NK-92 (cell line): ENCODE data around the gene SLC38A10.
"Not testable (repeated sequence)": the region's sequence is repeated elsewhere in the genome, so short reads cannot be mapped to it uniquely, and the experiment has no call there.

Experiments
- DNase-seq: peaks from one replicate; lab custom pipeline; 2025; ENCODE audit not compliant: unreplicated experiment; lab: John Stamatoyannopoulos, UW

The SLC38A10 gene

DNA sequence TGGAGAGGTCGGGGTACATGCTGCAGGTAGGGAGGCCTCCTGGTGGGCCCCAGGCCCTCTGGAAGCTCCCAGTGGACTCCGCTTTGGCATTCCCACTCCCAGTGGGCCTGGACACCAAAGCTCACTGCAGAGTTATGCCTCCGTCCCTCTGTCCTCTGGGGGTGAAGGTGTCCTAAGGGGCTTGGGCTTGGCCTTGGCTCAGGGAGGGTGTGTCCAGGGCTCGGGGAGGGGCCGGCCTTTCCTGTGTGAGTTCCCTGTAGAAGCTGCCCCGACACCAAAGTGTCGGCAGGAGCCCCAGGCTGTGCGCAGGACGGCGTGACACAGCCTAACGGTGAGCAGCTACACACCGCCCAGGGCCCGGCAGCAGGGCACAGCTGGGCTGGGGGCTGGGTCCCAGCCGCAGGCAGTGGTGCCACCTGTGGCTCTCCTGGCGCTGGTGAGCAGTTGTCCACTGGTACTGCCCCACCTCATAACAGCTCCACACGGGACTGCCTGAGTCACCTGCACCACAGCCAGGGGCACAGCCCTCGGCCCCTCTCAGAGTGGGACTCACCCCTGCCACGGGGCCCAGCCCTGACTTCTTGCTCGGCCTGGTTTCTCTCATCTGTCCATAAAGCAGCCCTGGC lies 62.4 kb downstream of the SLC38A10 start:
- DNase-seq, result no peak

DNA sequence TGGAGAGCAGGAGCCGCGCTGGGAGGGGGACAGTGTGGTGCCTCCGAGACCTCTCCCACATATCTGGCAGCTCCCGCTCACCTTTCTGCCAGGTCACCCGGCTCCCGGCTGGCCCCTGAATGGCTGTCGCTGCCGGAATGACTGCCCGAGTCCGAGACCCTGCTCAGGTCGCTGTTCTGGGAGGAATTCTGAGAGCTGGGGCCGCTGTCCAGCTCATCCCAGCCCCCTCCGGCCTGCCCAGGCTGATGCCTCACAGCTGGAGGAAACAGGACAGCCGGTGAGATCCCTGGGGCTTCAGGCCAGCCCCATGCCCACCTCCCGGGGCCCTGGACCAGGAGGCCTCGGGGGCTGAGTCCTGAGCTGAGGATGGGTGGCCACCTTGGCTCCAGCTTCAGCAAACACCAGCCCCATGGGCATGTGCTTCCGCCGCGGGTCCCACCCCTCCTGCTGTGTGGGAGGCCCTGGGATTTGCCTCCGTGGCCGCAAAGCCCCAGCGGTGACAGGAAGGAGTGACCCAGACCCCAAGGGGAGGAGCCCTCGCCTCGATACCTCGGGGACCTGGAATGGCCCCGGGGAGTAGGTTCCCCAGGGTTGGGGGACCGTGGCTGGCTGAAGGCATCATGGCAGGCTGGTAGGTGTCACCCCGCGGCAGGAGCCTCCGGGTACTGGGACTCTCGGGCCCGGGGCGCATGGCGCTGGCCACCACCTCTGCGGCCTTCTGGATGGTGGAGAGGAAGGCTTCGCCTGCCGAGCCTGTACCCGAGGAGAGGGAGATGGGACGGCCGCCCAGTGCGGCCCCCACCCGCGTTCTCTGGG lies 63.1 kb downstream of the SLC38A10 start:
- no peak for DNase-seq

DNA sequence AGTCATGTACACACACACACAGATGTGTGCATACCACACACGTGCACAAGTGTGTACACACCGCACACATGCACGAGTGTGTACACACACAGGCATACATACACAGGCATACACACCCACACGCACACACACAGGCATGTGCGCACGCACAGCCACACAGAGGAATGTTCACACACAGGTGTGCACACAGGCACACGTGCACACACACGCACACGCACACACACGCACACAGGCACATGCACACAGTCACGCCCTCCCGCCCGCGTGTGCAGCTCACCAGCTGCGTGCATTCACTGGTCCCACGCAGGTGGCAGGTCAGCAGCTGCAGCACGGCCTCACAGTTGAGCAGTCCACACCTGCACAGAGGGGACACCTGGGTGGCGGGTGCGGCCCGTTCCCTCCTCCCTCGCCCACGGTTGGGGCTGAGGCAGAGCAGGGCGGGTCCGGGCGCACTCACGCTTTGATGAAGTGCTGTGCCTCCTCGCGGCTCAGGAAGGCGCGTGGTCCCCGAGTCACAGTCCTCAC lies 63.9 kb downstream of the SLC38A10 start:
- no peak for DNase-seq

DNA sequence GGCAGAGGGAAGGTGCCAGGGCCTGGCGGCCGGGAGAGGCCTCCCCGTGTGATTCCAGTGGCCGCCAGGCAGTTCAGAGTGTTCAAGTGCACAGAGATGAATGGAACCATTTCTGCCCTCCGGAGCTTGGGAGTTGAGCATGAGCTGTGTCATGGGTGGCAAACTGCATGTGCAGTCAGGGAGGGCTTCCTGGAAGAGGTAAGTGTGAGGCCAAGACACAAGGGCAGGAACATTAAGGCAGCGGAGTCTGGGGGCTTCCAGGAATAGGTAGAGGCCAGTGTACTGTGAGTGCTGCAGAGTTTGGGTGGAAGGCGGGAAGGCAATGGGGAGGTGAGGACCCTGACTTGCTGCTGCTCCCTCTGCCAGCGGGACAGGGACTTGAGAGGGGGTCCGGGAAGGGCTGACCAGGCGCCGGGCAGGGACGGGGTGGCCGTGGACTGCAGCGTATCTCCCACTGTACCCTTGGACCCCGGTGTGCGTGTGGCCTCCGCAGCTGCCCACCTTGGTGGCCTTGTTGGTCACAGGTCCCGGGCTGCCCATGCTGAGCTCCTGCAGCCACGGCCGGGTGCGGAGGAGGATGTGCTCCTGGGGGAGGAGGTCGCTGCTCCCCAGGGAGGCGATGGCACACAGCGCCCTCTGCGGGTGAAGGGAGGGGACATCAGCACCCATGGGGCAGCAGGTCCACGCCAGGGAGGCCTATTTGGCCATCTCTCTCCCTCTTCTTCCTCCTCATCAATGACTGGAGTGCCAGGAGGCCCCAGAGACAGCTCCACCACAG lies 64.9 kb downstream of the SLC38A10 start:
- no peak for DNase-seq

DNA sequence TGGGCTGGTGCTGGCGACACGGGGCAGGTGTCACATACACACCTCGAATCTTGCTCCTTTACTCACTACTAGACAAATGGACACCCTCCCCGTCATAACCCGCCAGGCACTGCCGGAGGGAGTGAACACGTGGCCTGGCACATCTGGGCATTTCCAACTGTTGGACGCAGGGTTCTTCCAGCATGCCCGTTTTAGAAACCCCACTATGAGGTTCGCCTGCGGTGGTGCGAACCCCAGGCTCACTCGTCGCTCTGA lies 65.5 kb downstream of the SLC38A10 start:
- no peak for DNase-seq

DNA sequence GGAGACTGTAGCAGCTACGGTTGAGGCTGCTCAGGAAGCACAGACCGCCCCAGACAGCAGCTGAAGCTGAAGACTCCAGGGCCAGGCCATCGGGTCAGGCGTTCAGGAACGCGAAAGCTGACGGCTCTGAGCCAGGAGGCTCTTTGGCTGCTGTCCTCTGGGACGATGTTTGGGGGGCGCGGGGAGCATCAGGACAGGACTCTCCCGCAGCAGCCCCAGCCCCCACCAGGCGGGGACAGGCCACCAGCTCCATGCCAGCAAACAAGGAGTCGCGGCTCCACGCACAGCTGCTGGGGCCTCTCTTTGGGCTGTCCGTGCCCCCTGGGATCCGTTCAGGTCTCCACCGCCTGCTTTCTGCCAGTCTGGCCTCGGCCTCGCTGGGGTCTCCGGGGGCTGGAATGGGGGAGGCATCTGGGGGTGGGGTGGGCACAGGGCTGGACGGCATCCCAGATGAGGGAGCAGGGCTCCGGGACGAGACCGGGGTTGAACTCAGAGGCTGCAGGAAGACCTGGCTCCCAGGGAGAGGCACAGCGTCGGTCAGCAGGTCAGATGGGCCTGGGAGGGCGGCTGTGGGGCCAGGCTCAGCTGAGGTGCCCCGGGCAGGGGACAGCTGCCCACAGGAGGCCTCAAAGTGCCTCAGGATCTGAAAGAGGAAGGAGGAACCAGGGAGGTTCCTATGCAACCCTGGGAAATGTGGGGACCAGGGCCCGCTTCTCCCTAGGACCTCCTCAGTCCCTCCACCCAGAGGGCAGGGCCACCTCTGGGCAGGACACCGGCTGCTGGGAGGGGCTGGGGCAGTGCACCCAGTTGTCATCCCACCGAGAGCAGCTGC lies 66.1 kb downstream of the SLC38A10 start:
- DNase-seq, result no peak

DNA sequence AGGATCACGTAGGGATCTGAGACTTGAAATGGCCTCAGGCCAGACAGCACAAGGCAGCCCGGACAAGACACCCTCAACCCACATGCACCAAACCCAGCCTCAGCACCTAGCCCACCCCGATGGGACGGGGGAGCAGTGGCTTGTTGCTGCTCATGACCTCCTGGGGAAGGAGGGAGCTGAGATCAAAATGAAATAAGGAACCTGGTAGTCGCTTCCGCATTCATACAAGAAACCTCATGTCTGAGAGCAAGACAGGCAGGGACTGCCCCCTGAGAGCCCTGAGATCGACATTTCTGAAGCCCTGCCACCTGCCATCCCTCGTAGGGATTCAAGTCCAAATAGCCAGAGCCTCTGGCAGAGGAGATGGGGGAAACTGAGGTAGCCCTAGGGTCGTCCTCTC lies 66.7 kb downstream of the SLC38A10 start:
- DNase-seq, result no peak

DNA sequence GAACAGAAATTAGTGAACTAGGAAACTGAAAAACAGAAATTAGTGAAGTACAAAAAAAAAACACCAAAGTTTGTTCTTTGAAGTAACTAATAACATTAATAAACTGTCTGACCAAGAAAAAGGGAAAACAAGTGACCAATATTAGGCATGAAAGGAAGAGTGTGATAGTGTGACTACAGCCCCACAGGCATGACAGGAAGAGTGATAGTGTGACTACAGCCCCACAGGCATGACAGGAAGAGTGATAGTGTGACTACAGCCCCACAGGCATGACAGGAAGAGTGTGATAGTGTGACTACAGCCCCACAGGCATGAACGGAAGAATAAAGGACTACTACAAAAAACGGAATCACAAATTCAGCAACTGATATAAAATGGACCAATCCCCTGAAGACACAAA lies 67.5 kb downstream of the SLC38A10 start:
- not testable (repeated sequence) for DNase-seq

DNA sequence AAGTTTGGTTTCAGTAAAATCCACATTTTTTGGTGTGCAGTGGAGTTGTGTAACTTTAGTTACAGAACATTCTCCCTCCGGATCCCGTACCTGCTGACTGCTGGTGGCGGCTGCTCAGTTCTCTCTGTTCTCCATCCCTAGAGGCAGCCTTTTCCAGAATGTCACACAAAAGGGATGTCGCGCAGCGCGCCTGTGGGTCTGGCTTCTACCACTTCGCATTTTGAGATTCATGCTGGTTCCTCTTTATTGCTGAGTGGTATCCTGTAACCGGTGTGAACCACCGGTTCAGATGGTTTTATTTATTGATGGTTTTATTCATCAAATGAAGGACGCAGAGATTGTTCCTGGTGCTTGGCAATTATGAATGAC lies 71.4 kb downstream of the SLC38A10 start:
- DNase-seq, result no peak

DNA sequence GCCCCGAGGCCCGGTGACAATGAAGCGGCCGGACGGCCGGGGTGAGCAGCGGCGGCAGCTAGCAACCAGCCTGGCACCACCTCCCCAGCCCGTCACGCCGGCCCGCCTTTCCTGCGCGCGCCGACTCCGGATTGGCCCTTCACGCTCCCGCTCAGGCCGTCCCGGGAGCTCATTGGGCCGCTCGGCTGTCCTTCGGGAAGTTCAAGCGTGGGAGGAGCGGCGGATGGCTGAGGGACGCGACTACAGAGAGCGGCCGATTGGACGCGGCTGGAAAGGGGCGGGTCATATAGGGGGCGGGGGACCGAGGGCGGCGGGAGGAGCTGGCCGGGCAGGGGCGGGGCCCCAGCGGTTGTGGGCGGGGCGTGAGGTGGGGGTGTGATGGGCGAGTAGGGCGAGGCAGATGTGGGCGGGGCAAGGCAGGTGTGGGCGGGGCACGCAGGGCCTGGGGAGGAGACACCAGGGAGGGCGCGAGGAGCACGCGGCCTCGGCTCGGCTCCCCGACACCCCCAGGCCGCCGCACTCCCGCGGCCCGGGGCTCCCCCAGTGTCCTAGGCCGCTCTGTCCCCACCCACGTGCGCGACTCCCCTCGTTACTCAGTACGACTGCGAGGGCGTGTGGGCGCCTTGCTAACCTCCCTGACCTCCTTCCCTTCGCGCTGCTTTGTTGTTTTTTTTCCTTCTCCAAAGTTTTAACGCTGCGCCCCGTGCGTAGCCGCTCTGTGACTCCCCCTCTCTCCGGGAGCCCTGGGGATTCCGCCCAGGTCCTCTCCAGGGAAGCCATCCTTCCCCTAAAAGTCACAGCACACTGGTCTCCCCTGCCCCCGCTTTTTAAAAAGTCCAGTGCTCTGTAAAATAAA lies 72.0 kb downstream of the SLC38A10 start, which contains the start of gene CEP131:
CEP131 (minus strand) TSS at position 60 of the 856 bp plus-strand sequence. CDS start 2,909 bp downstream, outside the sequence.
- DNase-seq, result peak; percentile 93

DNA sequence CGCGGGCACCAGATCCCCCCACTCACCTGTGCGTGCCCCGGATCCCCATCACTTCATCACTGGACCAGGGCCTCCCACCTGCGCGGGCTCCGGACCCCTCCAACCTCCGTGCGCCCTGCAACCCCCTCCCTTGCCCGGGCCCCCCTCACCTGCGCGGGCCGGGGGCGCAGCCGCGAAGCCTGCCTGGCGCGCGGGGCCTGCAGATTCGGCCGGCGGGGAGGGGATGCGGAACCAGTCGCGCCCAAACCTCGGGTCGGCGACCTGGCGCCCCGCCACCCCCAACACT lies 72.5 kb downstream of the SLC38A10 start:
- no peak for DNase-seq

DNA sequence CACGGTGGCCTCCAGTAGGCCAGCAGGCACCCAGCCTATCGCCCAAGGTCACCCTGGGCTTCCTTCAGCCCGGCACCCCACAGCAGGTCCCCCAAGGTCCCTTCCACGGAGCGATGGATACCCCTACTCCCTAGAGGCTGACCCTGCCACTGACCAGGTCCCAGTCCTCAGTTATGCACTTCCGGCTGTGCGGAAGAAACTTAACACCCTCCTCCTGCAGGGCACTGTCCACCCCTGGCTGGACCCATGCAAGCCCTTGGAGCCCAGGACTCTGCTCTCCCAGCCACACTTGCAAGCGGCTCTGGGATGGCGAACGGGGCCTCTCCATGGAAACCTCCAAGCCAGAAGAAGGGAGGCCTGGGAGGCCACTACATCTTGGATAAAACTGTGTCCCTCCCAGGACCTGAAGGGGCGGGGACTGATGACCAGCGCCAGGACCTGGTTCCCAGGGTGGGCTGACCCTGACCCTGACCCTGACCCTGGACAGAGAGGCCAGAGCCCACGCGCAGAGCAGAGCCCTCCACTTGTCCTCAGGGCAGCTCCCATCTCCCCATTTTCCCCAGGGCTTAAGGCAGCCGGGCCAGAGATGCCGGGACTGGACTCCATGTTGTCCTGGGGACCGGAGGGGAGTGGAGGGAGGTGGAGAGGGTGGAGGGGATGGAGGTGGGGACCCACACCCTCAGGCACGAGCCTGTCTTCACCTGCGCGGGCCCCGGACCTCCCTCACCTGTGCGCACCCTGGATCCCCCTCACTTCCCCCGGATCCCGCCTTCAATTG lies 73.1 kb downstream of the SLC38A10 start:
- no peak for DNase-seq

DNA sequence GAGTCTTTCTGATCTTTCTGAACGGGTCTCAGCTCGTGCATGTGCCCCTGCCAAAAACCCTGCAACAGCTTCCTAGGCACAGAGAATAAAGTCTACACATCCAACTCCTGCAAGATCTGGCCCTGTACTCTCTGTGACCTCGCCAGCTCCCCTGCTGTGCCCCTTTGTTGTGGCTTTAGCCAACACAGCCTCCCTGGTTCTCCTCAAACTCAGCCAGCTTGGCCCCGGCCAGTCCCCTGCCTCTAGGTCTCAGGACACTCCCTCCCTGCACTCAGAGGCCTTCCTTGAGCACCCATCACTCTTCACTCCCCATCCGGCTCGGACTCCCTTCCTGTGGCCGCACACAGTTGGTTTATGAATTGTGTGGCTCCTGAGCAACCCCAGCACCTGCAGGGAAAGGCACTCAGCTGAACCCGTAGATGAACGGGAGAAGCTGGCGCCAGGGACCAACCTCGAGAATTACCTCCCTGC lies 73.7 kb downstream of the SLC38A10 start:
- DNase-seq, result no peak

DNA sequence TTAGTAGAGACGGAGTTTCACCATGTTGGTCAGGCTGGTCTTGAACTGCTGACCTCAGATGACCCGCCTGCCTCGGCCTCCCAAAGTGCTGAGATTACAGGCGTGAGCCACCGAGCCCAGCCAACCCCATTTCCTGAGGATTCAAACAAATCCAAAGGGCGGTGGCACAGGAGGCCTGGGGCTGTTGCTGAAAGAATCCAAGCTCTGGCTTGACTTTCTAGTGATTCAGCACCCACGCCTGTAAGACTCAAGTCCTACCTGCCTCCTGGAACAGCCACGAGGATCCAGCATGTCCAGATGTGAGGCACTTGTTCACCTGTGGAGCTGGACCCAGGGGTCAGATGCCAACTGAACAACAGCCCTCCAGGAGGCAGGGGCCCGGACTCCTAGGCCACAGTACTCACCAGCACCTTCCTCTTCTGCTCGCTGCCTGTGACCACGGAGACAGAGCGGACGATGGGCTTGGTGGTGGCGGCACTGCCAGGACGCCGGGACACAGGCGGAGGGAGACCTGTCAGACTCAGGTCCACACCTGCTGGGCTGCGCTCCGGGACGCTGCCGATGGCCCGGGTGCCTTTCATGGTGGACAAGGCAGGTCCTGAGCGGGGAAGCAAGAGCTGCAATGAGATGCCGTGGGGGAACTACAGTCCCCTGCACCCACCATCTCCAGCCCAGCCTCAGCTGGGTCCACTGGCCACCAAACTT lies 75.5 kb downstream of the SLC38A10 start:
- no peak for DNase-seq

DNA sequence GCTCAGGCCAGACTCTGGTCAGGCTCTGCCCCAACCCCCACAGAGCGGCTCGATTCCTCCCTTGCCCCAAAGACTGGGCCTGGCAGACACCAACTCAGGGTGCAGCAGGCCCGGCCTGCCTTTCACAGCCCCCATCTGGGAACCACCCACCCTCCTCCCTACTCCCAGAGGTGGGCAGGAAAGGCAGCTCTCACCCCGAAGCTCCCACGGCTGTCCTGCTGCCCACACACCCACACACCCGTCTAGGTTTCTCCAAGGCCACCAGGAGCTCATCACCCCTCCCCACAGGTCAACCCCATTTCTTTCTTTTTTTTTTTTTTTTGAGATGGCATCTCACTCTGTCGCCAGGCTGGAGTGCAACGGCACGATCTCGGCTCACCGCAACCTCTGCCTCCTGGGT lies 76.1 kb downstream of the SLC38A10 start:
- no peak for DNase-seq

DNA sequence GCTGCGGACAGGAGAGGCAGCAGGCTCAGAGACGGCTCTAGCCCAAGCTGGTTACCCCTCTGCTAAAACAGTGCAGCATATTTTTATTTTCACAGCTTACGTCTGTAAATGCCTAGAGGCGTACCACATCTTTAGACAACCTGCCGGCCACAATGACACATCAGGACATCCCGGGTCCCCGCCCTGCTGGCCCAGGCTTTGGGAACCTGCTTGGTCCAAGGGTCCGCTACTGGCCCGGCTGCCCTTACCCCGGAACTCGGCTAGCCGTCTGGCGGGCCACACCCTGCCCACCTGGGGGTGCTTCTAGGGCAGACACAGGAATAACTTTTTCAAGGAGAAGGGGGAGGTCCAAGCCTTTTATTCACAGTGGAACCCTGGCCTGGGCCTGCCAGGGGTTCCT lies 76.6 kb downstream of the SLC38A10 start:
- DNase-seq, result no peak

DNA sequence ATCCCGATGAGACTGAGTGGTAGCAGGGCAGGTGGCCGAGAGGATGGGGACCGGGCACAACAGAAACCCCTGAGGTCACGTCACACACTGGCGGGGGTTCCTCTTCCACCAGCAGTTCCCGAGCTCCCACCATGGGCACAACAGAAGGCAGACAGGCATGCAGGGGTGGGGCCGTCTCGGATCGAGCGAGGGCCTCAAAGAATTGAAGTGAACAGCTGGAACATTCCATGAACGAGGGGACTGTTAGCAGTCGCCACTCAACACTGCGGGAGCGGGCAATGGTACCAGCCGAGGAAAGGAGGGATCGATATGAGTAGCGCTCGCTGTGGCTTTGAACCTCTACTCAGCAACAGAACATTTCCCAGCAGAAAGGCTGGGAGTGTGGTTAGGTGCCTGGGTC lies 77.6 kb downstream of the SLC38A10 start:
- DNase-seq, result no peak

DNA sequence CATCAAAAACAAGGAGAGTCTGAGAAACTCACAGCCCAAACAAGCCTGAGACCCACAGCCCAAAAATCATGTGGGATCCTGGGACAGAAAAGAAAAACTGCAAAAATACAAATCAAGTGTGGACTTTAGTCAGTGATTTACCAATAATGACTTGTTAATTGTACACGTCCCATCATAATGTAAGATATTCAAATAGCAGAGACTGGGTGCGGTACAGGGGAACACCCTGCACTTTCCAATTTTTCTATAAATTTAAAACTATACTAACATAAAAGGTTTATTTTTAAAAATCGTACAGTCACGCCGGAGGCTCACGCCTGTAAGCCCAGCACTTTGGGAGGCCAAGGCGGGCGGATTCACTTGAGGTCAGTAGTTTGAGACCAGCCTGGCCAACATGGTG lies 81.1 kb downstream of the SLC38A10 start:
- DNase-seq, result no peak

DNA sequence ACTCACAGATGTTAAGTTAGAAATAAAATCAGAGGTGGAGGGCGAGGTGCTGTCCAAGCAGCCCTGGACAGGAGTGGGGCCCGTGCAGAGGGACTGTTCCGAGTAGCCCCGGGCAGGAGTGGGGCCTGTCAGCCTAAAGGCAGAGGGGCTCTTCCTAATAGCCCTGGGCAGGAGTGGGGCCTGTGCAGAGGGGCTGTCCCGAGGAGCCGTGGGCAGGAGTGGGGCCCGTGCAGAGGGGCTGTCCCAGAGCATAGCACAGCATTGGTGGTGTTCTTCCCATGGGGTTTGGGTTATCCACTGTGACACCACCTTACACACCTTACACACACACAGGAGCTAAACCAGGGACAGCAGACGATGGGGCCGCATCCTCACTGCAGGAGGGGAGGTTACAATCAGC lies 82.7 kb downstream of the SLC38A10 start:
- no peak for DNase-seq
